GM04503 (cell line): Measurements from ENCODE around the gene CDH13.

Experiments used
- DNase-seq: peaks from one replicate; pipeline ENCODE4 v3.0.0-alpha.2; 2012; ENCODE audit warnings: low read depth

CDH13 gene

DNA sequence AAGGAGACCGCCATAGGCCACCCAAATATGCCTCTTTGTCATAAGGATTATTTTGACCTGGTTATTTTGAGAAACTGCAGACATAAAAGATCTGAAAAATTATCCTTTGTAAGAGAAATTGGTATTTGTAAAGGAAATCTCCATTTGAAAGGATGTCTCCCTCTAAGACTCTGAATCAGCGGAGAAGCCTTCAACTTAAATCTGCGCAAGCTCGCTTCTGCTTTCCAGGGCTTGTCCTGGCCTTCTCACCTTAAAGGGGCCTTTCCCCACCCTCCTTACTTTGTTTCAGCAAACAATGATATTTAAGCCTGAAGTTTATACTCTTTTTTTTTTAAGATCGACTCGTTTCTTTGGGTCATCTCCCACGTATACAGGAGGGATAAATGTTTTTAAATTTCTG, 1215.5 kb downstream of the CDH13 start:
- no peak for DNase-seq

DNA sequence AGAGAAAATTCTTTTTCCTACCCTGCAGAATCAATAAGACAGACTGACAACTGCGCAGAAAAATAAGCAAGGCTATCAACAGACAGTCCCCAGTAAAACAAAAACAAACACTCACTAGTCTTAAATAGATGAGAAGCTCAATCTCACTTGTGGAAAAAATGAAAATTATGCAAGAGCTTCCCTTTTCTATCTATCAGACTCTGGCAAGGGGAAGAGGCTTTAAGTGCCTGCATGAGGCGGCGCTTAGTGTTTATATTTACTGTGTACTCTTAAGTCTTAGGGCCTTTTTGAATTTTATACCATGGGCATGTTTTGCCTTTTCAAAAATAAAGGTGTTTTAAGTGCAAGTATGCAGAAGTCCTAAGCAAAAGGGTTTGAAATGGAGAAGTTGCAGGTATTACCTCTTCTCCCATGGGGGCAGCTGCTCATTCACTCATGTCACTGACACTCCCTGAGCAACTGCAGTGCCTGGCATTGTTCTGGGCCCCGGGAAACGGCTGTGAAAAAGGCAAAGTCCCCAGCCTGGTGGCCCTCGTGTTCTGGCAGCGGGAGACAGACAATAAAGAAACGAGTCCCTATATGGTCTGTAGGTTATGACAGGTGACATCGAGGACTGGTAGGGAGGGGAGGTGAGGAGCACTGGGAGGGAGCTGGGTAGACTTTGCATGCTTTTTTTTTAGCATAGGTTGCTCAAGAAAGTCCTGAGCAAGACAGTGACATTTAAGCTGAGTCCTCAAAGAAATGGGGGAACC, 1216.2 kb downstream of the CDH13 start:
- no peak for DNase-seq

DNA sequence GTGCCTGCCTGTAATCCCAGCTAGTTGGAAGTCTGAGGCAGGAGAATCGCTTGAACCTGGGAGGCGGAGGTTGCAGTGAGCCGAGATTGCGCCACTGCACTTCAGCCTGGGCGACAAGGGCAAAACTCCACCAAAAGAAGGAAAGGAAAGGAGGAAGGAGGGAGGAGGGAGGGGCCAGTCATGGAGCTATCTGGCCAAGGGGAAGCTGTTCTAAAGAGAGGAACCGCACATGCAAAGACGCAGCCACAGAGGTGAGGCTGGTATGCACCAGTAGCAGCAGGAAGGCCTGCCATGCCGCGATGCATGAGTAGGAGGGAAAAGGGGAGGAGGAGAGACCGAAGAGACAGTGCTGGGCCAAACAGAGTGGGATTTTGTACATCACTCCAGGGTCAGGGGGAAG, 1216.9 kb downstream of the CDH13 start:
- DNase-seq, result no peak

DNA sequence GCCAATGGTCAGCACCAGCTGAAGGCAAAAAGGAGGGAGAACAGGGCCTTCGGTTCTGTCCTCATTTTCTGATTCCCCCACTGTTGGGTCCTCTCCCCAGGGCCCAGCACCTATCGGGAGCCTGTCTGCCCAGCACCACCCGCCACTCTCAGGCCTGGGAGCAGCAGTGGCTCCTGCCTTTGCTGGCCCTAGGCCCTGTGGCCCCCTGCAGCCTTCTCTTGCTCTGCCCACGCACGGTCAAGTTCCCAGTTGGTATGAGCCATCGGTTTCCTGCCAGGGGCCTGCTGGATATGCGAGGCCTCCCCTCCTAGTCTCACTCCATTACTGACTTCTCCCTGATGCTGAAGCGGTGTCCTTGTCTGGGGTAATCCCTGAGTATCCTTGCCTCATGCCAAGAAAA, 1218.5 kb downstream of the CDH13 start:
- no peak for DNase-seq

DNA sequence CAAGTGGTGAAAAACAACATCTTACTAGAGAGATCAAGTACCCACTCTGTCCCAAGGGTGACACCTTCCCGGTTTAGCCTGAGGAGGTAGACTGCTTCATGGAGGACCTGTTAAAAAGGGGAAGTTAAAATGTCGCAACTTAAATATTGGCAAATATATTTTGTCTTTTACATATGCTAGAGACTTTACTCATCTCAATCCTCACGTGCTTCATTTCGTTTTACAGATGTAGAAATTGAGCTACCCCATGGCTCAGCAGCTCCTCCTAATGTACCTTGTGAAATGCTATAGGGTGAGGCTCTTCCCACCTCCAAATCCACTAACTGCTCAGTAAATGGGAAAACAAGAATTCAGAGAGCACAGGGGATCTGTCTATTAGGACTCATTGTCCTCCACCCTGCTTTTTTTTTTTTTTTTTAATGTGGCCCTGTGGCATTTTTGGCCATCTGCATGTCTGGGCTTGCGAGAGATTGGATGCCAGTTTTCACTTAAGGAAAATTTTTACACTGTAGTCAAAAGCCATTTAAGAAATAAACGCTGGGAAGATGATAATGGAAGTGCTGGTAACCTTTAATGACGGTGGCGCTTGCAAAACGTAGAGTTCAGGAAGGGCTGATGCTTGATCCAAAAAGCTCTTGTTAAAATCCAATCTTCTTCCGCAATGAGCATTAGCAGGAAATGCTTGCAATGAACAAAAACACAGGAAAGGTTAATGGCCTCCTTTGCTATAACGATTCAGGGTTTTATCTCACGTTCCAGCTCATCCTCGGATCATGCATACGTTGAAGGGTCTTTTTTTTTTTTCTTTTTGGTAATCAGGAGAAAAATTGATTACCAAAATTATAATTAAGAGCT, 1220.8 kb downstream of the CDH13 start:
- DNase-seq, result no peak

DNA sequence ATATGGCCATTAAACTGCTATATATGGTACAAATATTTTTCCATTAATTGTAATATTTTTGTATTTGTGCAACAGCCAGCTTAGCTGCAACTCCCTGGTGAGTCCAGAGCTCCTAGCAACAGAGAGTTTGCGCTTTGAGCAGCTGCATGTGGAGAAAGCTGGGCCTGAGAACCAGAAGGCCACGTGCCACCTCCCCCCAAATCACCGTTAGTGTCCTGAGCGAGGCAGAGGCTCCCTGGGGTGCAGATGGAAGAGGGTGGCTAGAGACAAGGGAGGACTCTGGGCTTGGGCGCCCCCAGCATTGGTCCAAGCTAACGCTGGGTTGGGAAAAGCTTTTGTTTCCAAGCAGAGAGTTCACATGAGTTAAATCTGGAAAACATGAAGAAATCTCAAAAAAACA, 1222.7 kb downstream of the CDH13 start:
- DNase-seq, result no peak
